Gastrocnemius medialis (tissue), 4 donors: ENCODE data around the gene DIO3.

Experiments used
- POLR2A ChIP-seq, 2 donors: fragments of 450-650 bp; IDR thresholded peaks; one replicate each; pipeline ENCODE4 v1.6.1; 2017; ENCODE audit warnings: antibody characterized with exemption in 2 of 2, mild to moderate bottlenecking in 2 of 2, moderate library complexity in 2 of 2
- TF ChIP-seq, protein P1 (sequence below), 5 experiments: fragments of 450-650 bp in 3 of 5; fragments of 200-600 bp in 2 of 5; sonication (generic) in 2 of 5; IDR thresholded peaks in 4 of 5; conservative IDR thresholded peaks in 1 of 5; 1 replicate in 4 of 5; 2 replicates in 1 of 5; pipeline ENCODE4 v1.5.1; 2016 to 2019; ENCODE audit warnings: antibody characterized with exemption in 5 of 5, mild to moderate bottlenecking in 3 of 5, moderate library complexity in 3 of 5

GRCh38 chr14:101589486-101590015 lies 28.3 kb downstream of the DIO3 start:
- TF ChIP-seq, protein P1, sequence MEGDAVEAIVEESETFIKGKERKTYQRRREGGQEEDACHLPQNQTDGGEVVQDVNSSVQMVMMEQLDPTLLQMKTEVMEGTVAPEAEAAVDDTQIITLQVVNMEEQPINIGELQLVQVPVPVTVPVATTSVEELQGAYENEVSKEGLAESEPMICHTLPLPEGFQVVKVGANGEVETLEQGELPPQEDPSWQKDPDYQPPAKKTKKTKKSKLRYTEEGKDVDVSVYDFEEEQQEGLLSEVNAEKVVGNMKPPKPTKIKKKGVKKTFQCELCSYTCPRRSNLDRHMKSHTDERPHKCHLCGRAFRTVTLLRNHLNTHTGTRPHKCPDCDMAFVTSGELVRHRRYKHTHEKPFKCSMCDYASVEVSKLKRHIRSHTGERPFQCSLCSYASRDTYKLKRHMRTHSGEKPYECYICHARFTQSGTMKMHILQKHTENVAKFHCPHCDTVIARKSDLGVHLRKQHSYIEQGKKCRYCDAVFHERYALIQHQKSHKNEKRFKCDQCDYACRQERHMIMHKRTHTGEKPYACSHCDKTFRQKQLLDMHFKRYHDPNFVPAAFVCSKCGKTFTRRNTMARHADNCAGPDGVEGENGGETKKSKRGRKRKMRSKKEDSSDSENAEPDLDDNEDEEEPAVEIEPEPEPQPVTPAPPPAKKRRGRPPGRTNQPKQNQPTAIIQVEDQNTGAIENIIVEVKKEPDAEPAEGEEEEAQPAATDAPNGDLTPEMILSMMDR (IDR thresholded peaks at IDR 0.05 in 4 of 5, conservative IDR thresholded peaks at IDR 0.05 in 1 of 5) = no peak
- TF ChIP-seq POLR2A (IDR thresholded peaks at IDR 0.05) = no peak
